GM19351 (cell line): ENCODE measurements around the gene KCNC3.
A peak's percentile ranks its signal among the peaks of the same experiment; 100 is the strongest.

Source experiments
- ATAC-seq: cut with Tn5 transposase; IDR thresholded peaks from one replicate; pipeline ENCODE4 v1.9.1; 2021; ENCODE audit warnings: mild to moderate bottlenecking, moderate library complexity; ENCODE audit not compliant: unreplicated experiment

The KCNC3 gene

DNA sequence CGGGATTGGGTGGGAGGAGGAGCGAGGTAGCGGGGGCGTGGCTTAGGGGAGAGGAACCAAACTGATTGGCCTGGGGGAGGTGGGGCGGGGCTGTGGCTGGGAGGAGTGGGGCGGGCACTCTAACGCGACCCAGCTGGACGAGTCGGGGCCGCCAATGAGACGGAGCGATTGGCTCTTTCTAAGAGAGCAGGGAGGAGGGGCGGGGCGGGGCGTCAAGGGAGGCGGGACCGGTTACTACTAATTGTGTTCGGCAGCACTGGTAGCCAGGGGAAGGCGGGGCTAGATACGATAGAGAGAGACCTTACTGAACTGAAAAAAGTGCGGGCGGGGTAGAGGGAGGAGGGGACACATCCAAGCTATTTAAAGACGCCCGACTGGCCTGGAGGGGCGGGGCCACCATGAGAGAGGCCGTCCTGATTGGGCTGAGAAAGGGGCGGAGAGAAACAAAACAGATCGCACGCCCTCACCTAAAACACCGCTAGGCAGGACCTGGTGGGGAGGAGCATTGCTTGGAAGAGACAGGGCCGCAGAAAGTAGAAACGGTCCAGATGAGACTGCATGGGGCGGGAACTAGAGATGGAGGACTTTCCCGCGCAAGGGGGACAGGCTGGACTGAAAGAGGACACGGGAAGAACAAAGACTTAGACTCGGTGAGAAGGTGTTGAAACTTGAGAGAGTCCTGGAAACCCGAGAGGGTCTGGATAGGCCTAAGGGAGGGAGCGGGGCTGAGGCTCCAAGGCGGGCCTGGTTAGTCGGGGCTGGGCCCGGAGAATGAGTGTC is at the start of gene KCNC3:
Gene KCNC3 (minus strand): TSS at position 232 of the 780 bp plus-strand sequence. CDS start 295 bp downstream, outside the sequence.
- ATAC-seq = peak; percentile 55

DNA sequence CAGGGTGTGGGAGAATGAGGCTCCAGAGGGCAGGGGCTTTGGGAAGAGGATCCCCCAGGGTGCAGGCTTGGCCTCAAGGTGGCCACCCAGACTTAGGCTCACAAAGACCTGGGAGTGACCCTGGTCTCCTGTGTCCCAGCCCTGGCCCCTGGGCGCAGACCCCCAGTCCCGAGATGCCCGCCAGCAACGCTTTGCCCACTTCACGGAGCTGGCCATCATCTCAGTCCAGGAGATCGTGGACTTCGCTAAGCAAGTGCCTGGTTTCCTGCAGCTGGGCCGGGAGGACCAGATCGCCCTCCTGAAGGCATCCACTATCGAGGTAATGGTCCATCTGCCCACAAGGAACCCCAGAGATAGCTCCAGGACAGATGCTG is 49.7 kb upstream of the KCNC3 start:
- ATAC-seq = no peak

DNA sequence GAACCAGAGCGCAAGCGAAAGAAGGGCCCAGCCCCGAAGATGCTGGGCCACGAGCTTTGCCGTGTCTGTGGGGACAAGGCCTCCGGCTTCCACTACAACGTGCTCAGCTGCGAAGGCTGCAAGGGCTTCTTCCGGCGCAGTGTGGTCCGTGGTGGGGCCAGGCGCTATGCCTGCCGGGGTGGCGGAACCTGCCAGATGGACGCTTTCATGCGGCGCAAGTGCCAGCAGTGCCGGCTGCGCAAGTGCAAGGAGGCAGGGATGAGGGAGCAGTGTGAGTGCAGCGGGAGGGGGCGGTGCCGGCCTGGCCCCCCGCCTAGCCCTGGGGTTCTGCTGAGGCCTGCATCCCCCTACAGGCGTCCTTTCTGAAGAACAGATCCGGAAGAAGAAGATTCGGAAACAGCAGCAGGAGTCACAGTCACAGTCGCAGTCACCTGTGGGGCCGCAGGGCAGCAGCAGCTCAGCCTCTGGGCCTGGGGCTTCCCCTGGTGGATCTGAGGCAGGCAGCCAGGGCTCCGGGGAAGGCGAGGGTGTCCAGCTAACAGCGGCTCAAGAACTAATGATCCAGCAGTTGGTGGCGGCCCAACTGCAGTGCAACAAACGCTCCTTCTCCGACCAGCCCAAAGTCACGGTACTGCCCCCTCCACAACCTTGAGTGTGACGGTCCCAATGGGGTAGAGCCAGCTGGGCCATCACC is 49.1 kb upstream of the KCNC3 start:
- no peak for ATAC-seq

DNA sequence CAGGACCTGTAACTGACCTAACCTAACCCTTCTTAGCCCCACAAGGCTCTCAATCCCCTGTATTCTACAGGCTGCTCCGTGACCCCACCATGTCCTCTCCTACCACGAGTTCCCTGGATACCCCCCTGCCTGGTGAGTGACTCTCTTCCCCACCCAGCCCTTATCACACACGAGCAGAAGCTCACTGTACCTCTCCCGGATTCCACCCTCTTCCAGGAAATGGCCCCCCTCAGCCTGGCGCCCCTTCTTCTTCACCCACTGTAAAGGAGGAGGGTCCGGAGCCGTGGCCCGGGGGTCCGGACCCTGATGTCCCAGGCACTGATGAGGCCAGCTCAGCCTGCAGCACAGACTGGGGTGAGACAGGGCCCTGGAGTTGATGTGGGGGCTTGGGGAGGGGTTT is 48.3 kb upstream of the KCNC3 start:
- no peak for ATAC-seq

DNA sequence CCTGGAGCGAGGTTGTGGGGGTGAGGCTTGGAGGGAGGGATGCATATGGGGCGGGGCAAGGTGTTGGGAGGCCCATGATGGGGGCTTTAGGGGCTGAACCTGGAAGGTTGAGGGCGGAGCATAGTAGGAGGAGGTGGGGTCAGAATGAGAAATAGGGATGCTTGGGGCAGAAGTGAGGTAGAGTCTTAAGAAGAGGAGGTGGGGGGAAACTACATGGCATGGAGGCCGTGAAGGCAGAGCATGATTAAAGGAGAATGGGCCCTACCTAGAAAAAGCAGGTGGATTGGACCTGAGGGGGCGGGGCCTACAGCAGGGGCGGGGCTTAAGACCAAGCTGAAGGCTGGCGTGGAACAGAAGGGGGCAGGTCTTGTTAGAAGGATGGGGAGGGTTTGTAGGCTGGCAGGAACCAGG is 47.9 kb upstream of the KCNC3 start:
- no peak for ATAC-seq

DNA sequence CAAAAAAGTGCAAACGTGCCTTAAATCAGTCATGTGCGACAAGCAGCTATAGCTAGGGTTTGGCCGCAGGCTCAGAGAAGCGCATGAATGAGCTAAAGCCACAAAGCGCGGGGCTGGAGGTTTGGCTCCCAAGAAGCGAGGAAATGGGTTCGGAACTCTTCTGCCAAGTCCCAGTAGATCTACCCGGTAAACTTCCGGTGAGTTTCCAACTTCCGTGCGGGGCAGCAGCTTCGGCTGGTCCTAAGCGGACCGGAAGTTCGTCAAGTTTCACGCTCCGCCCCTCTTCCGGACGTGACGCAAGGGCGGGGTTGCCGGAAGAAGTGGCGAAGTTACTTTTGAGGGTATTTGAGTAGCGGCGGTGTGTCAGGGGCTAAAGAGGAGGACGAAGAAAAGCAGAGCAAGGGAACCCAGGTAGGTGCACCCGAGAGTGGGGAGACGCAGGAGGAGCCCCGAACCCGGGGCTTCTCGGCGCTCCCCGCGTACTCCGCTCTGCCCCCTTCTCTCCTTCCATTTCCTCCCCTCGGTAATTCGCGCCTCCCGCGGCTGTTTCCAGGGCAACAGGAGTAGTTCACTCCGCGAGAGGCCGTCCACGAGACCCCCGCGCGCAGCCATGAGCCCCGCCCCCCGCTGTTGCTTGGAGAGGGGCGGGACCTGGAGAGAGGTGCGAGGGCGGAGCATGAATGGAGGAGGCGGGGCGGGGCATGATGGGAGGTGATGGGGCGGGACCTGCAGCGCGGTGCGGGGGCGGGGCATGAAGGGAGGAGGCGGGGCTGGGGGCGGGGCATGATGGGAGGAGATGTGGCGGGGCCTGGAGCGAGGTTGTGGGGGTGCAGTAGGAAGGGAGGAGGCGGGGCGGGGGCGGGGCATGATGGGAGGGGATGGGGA is 47.2 kb upstream of the KCNC3 start, which contains the start of gene NR1H2:
Gene NR1H2 (plus strand): TSS at position 292 of the 885 bp plus-strand sequence. CDS start 1,149 bp downstream, outside the sequence.
- peak; percentile 89 for ATAC-seq

DNA sequence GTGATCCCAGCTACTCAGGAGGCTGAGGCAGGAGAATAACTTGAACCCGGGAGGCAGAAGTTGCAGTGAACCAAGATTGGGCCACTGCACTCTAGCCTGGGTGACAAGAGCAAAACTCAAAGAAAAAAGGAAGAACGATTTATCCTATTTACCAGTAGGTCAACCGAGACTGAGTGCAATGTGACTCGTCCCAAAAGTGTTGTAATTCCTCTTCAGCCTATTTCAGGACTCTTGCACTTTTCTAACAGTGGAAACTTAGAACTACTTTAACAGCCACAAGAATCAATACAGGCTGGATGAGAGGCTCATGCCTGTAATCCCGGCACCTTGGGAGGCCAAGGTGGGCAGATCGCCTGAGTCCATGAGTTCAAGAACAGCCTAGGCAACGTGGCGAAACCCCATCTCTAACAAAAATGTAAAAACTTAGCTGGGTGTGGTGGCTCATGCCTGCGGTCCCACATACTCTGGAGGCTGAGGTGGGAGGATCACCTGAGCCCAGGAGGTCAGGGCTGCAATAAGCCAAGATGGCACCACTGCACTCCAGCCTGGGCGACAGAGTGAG is 42.8 kb upstream of the KCNC3 start:
- no peak for ATAC-seq

DNA sequence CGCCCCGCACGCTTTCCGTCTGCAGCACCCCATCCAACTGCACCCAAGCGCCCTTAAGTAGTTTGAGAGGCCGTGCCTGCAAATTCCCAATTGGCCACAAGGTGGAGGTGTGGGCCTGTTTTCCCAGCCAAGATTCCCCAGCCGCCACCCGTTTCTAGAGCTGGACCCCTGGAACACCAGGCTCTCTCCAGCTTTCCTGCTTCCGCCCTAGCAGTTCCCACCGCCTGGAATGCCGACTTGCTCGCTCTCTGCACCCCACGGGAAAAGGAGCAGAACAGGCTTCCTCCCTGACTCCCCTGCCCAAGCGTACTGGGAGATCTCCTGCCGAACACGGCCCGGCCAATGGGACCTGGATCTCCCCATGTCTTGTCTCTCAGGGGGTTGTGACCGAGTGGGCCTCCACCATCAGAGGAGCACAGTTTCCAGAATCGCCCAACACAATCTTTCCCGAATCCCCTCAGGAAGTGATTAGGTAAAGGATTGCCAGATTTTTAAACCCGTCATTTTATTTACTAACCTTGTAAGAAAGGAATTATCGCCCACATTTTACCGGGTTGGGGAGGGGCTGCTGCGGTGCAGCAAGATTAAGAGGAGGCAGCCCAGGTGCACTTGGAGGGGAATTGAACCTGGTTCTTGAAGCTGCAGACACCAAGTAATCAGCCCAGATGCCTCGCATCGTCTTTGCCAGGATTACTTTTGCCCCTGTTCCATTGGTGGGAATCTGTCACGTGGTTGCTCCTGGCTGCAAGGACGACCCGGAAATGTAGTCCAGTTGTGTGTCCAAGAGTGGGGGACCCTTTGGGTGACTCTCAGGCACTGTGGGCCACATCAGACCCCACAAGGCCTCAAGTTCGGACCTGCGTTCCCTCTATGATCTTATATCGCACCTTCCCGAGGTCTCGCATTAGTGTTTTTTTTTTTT is 39.7 kb upstream of the KCNC3 start:
- peak; percentile 47 for ATAC-seq

DNA sequence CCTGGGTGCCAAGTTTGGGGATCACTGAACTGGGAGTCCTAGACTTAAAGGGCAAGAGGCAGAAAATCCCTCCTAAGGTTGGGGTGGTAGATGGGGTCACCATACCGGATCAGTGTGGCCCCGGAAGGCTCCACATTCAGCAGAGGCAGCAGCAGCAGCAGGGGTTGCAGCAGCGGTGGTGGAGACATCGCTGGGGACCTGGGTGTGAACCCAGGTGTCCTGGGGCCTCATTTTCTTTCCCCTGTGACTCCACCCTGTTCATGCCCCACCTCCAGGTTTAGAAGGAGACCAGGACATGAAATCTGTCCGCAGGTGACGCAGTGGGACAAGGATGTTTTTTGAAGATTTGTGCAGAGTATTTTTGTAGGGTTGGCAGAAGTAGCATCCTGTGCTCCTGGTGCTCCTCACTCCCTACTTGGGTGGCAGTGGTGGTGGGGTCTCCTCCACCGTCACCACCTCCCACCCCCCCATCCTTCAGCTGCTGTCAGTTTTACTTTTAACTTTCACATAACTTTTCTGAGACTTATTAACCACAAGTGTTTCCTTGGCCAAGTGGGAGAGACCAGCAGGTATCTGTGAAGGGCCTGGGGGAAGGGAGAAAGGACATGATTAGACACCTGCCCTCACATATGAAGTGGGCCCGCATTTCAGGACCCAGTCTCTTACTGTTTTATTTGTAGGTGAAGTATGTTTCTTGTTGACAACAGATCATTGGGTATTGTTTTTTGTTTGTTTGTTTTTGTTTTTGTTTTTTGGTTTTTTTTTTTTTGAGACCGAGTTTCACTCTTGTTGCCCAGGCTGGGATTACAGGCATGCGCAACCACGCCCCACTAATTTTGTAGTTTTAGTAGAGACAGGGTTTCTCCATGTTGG is 36.5 kb upstream of the KCNC3 start, which contains the start of gene NAPSA:
Gene NAPSA (minus strand): TSS at position 206 of the 873 bp plus-strand sequence. CDS start 18 bp downstream, at position 188.
- ATAC-seq = no peak

DNA sequence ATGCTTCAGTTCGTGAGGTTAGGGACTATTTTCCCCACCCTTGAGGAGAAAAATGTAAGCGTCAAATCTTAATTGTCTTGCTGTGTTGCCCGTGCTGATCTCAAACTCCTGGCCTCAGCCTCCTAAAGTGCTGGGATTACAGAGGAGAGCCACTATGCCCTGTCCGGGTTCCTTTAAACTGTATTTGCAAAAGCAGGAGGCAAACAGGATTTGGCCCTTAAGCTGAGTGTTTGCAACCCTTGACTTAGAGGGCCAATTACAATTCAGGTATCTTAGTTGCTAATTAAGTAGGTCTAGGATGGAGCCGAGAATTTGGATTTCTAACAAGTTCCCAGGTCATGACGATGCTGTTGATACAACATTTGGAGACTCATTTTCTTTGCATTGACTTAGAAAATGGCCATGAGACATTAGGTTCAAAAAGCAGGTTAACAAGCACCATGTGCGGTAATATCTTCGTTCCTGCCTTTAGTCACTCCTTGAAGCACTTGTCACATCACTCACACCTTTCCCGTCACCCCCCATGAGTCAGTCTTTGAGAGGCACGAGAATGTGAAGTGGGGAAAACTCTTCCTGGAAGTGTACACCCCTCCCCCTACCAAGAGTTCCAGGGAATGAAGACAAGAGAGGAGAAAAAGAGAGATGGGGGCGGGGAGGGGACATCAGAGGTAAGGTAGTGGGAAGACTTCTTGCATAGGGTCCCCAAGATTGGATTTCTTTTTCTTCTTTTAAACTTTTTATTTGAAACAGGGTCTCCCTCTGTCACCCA is 33.7 kb upstream of the KCNC3 start:
- no peak for ATAC-seq

DNA sequence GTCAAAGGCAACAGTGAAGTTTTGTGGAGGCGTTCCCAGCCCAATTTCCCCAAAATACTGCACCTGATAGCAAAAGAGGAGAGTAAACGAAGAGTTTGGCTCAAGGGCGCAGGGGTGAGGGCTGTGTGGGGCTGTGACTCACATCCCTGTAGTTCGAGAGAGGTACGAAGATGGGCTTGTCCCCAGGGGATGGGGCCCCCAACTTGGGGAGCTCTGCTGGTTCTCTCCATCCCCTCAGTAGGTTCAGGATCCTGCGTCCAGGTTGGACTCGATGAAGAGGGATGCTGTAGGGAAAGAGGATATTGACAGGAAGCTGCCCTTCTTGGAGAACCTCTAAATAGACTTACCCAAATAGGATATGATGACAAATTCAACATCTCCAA is 32.8 kb upstream of the KCNC3 start:
- no peak for ATAC-seq

DNA sequence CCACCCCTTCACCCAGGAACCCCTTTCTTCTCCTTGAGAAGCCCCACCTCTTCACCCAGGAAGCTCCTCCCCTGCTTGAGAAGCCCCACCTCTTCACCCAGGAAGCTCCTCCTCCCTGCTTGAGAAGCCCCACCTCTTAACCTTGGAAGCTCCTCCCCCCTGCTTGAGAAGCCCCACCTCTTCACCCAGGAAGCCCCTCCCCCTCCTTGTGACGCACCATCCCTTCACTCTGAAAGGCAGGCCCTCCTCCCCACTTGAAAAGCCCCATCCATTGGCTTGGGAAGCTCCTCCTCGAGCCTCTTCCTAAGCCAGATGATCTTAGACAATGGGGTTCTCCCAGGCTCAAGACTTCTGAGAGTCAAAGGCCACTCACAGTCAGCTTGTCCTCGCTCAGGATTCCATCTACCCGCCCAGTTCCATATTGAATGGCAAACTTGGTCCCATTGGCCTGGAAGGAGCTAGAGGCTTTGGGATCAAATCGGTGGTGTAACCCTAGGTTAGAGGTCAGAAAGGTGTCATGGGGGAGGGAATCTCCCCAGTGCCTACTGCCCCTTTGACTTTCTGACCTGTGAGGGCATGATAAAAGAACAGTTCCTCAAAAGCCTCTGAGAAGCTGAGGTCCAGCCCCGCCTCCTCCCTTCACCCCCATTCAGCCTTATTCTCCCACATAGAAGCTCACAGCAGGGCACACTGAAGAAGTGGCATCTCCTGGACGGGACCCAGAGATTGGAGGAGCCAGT is 32.3 kb upstream of the KCNC3 start:
- ATAC-seq = no peak

DNA sequence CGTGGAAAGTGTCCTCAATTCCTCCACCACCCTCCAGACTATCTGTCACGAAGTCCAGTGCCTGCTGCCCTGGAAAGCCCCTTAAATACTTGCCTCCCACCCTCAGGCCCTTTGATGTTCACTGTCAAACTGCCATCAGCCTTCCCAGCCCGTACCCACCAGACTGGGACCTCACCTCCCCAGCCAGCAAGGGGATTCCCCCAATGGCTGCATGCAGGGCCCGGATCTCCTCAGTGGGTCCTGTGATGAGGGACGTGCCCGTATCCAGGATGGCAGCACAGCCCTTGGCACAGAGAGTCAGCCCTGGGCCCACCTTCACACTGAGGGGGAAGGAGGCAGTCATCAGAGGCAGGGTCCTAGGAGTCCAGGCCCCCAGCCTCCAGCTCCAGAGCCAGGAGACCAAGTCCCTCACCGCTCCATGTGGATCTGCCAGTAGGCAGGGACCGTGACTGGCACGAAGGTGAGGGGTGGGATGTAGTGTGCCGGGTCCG is 30.2 kb upstream of the KCNC3 start:
- ATAC-seq = no peak

DNA sequence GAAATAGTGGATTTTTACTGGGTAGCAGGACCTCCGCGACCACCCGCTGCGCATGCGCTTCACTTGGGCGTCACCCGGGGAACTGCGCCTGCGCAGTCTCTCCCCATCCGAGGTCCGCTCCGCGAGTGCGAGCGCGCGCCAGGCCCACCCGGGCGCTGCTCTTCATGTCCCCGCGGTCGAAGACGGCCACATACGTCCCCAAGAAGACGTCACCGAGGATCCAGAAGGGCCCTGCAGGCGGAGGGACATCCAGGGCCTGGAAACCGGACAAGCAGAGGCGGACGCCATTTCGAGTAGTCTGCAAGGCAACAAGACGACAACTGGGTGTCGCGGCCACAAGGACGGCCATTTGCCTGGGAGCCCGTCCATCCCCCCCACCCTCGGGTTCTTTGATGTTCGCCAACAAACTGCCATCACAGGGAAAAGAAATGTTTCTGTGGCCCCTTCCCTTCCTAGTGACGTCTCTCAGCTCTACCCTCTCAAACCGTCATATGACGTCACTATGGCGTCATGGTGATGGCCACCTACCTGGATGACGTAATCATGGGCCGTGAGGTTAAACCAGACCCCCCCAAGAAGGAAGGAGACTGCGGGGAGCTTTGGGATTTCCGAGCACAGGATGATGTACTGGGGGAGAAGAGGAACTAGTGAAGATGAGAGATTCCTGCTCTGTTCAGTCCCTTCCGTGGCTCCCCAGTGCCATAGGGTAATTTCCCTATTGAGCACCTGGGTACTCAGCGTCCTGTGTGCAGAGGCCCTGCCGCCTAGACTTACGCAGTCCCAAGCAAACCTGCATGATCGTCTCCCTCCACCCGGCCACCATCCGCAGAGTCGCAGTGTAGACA is 29.5 kb upstream of the KCNC3 start:
- ATAC-seq = no peak

DNA sequence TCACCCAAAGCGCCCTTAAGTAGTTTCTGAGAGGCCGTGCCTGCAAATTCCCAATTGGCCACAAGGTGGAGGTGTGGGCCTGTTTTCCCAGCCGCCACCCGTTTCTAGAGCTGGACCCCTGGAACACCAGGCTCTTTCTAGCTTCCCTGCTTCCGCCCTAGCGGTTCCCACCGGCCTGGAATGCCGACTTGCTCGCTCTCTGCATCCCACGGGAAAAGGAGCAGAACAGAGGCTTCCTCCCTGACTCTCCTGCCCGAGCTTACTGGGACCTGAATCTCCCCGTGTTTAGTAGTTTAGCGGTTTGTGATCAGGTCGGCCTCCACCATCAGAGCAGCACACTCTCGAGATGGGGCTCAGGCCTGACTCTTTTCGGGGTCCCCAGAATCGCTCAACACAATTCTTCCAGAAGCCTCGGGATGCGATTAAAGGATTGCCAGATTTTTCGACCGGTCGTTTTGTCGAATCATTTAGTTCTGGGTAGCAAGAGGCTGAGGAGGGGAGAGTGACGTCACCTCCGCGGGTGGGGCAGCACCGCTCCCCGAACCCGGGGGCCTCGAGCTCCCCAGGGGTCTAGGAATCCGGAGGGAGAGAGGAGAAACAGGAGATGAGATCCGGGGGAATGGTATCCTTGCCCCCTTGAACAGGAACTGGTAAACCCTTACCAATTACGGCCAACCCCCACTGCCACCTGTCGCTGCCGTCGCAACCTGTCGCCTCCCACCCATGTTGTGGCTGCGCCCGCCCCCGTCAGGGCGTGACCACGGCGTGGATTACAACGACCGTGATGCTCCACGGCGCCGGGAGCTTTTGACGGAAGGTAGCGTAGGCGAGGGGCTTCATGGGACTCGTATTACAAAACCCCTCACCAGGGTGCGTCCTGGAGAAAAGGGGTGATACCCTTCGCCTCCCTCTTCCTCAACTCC is 28.3 kb upstream of the KCNC3 start:
- ATAC-seq = no peak
